ENCODE data around the gene HS3ST2. TPM values are rescaled to one million over a fixed set of nuclear protein-coding genes. Genes with fewer than 3 reads are reported as not detected.

HS3ST2 gene
- total and polyA plus RNA-seq, 2 experiments from 2014 or later, result 0.17 TPM; not detected in 1

- H3K4me3 ChIP-seq, result no peak overlapping the region
- 76% methylated on average over 5 of the region's 5 CpGs for WGBS (ENCODE audit: low lambda C conversion rate, missing lambda C conversion rate)
- no peaks in the 10 kb centered on the region for H3K9me3 ChIP-seq (ENCODE audit: low read depth)
- no peaks in the 10 kb centered on the region for H3K79me2 ChIP-seq
- no peaks in the 10 kb centered on the region for H3K4me1 ChIP-seq (ENCODE audit: insufficient read depth)
- peaks cover 18% of the 10 kb centered on the region for H3K27me3 ChIP-seq
- no peak for DNase-seq (ENCODE audit: low spot score)
- no peak overlapping the region for H3K27ac ChIP-seq
- no peak for TF ChIP-seq EZH2 (IDR thresholded peaks at IDR 0.05; ENCODE audit: borderline replicate concordance)
- TF ChIP-seq EZH2phosphoT487 (IDR thresholded peaks at IDR 0.05; ENCODE audit: low read depth, severe bottlenecking, unreplicated experiment), result no peak
- no peaks in the 10 kb centered on the region for H4K20me1 ChIP-seq (ENCODE audit: insufficient read depth, poor library complexity, severe bottlenecking)
- no peak overlapping the region for H2AFZ ChIP-seq
- H3K36me3 ChIP-seq (replicated peaks; ENCODE audit: insufficient read depth, low read depth), result no peaks in the 10 kb centered on the region
- no peak overlapping the region for H3K4me2 ChIP-seq
- H3K9me2 ChIP-seq (replicated peaks; ENCODE audit: insufficient read depth), result no peaks in the 10 kb centered on the region
Measured at GRCh38 chr16:22804893-22805292, 9.1 kb upstream of the HS3ST2 start.

GRCh38 chr16:22805326-22805725, 8.6 kb upstream of the HS3ST2 start:
- Histone ChIP-seq H3K4me1 (ENCODE audit: insufficient read depth) (no peaks in the 10 kb centered on the region), H3K9me3 (ENCODE audit: low read depth) (no peaks in the 10 kb centered on the region), H3K9me2 (replicated peaks; ENCODE audit: insufficient read depth) (no peaks in the 10 kb centered on the region), H4K20me1 (ENCODE audit: insufficient read depth, poor library complexity, severe bottlenecking) (no peaks in the 10 kb centered on the region), H3K4me3 (no peak overlapping the region), H2AFZ (no peak overlapping the region), H3K79me2 (no peaks in the 10 kb centered on the region), H3K27ac (no peak overlapping the region), H3K36me3 (replicated peaks; ENCODE audit: insufficient read depth, low read depth) (no peaks in the 10 kb centered on the region), H3K4me2 (no peak overlapping the region), H3K27me3 (peaks cover 18% of the 10 kb centered on the region)
- no peak for DNase-seq (ENCODE audit: low spot score)
- no peak for TF ChIP-seq CTCF (IDR thresholded peaks at IDR 0.05; ENCODE audit: poor library complexity)

- Histone ChIP-seq H4K20me1 (ENCODE audit: insufficient read depth, poor library complexity, severe bottlenecking) (no peaks in the 10 kb centered on the region), H3K79me2 (no peaks in the 10 kb centered on the region), H3K4me3 (no peak overlapping the region), H3K4me1 (ENCODE audit: insufficient read depth) (no peaks in the 10 kb centered on the region), H3K9me3 (ENCODE audit: low read depth) (no peaks in the 10 kb centered on the region), H3K4me2 (no peak overlapping the region), H3K36me3 (replicated peaks; ENCODE audit: insufficient read depth, low read depth) (no peaks in the 10 kb centered on the region), H3K9me2 (replicated peaks; ENCODE audit: insufficient read depth) (no peaks in the 10 kb centered on the region), H2AFZ (no peak overlapping the region), H3K27ac (no peak overlapping the region), H3K27me3 (peaks cover 18% of the 10 kb centered on the region)
- no peak for DNase-seq (ENCODE audit: low spot score)
- WGBS (ENCODE audit: low lambda C conversion rate, missing lambda C conversion rate), result 87% methylated on average over 8 of the region's 8 CpGs
- no peak for TF ChIP-seq CTCF (IDR thresholded peaks at IDR 0.05; ENCODE audit: poor library complexity)
- no peak for TF ChIP-seq EZH2 (IDR thresholded peaks at IDR 0.05; ENCODE audit: borderline replicate concordance)
- TF ChIP-seq EZH2phosphoT487 (IDR thresholded peaks at IDR 0.05; ENCODE audit: low read depth, severe bottlenecking, unreplicated experiment), result no peak
Measured at GRCh38 chr16:22806811-22807210, 7.2 kb upstream of the HS3ST2 start.

GRCh38 chr16:22810226-22810625, 3.7 kb upstream of the HS3ST2 start:
- Histone ChIP-seq H3K4me3 (no peak overlapping the region), H3K9me2 (replicated peaks; ENCODE audit: insufficient read depth) (no peaks in the 10 kb centered on the region), H3K4me2 (no peak overlapping the region), H3K27me3 (peaks cover 51% of the 10 kb centered on the region), H3K79me2 (no peaks in the 10 kb centered on the region), H2AFZ (no peak overlapping the region), H3K36me3 (replicated peaks; ENCODE audit: insufficient read depth, low read depth) (no peaks in the 10 kb centered on the region), H3K27ac (no peak overlapping the region), H3K9me3 (ENCODE audit: low read depth) (no peaks in the 10 kb centered on the region), H4K20me1 (ENCODE audit: insufficient read depth, poor library complexity, severe bottlenecking) (no peaks in the 10 kb centered on the region), H3K4me1 (ENCODE audit: insufficient read depth) (peaks cover 4% of the 10 kb centered on the region)
- TF ChIP-seq EZH2 (IDR thresholded peaks at IDR 0.05; ENCODE audit: borderline replicate concordance), result no peak
- no peak for TF ChIP-seq EZH2phosphoT487 (IDR thresholded peaks at IDR 0.05; ENCODE audit: low read depth, severe bottlenecking, unreplicated experiment)
- no peak for TF ChIP-seq CTCF (IDR thresholded peaks at IDR 0.05; ENCODE audit: poor library complexity)
- no peak for DNase-seq (ENCODE audit: low spot score)

All from hepatocyte (in vitro differentiated cells).